ENCODE results near the gene KRT17.

The KRT17 gene

GRCh38 chr17:41571561-41572434 is 52.6 kb downstream of the KRT17 start, which contains the start of gene KRT9:
Gene KRT9, minus strand, starts transcription at chr17:41572059. Its CDS starts 67 bp downstream, at chr17:41571992.
- DNase-seq (ENCODE audit: low spot score), result no peak

Data from putamen (tissue), 1 donor.